ENCODE measurements around the gene NXPE4. TPM values are rescaled to one million over a fixed set of nuclear protein-coding genes. Genes with fewer than 3 reads are reported as not detected.
"Not testable (repeated sequence)": the region's sequence is repeated elsewhere in the genome, so short reads cannot be mapped to it uniquely, and the experiment has no call there.

Gene NXPE4
- total RNA-seq, 1 donor: not detected

GRCh38 chr11:114615448-114616361, 20.1 kb upstream of the NXPE4 start:
- no peak overlapping the region for H3K4me3 ChIP-seq (ENCODE audit: low read depth, low read length)
- DNase-seq (ENCODE audit: low read depth): no peak
- TF ChIP-seq CTCF (IDR thresholded peaks at IDR 0.05; ENCODE audit: insufficient read depth, low read length): no peak

- H3K4me3 ChIP-seq (ENCODE audit: low read depth, low read length): no peak overlapping the region
- no peak for TF ChIP-seq CTCF (IDR thresholded peaks at IDR 0.05; ENCODE audit: insufficient read depth, low read length)
- no peak for DNase-seq (ENCODE audit: low read depth)
Measured at GRCh38 chr11:114614127-114614720, 18.6 kb upstream of the NXPE4 start.

GRCh38 chr11:114613094-114613493, 17.5 kb upstream of the NXPE4 start:
- not testable (repeated sequence) for H3K4me3 ChIP-seq (ENCODE audit: low read depth, low read length)

GRCh38 chr11:114612686-114613085, 17.1 kb upstream of the NXPE4 start:
- DNase-seq (ENCODE audit: low read depth): no peak
- TF ChIP-seq CTCF (IDR thresholded peaks at IDR 0.05; ENCODE audit: insufficient read depth, low read length): no peak
- no peak overlapping the region for H3K4me3 ChIP-seq (ENCODE audit: low read depth, low read length)

More at GRCh38 chr11:114613094-114613493, 17.5 kb upstream of the NXPE4 start:
- not testable (repeated sequence) for DNase-seq (ENCODE audit: low read depth)

GRCh38 chr11:114612199-114612598, 16.6 kb upstream of the NXPE4 start:
- DNase-seq (ENCODE audit: low read depth); H3K4me3 ChIP-seq (ENCODE audit: low read depth, low read length): not testable (repeated sequence)

- no peak overlapping the region for H3K4me3 ChIP-seq (ENCODE audit: low read depth, low read length)
- TF ChIP-seq CTCF (IDR thresholded peaks at IDR 0.05; ENCODE audit: insufficient read depth, low read length): peak; percentile 20
- peak; percentile 8 for DNase-seq (ENCODE audit: low read depth)
Measured at GRCh38 chr11:114610984-114611944, 15.7 kb upstream of the NXPE4 start.

- no peak for DNase-seq (ENCODE audit: low read depth)
- no peak overlapping the region for H3K4me3 ChIP-seq (ENCODE audit: low read depth, low read length)
- no peak for TF ChIP-seq CTCF (IDR thresholded peaks at IDR 0.05; ENCODE audit: insufficient read depth, low read length)
Measured at GRCh38 chr11:114610550-114610949, 15.0 kb upstream of the NXPE4 start.
